Measurements from ENCODE around the gene KERA. TPM values are rescaled to one million over a fixed set of nuclear protein-coding genes. Genes with fewer than 3 reads are reported as not detected.

Gene KERA
- polyA plus RNA-seq, 3 donors, result not detected

DNA sequence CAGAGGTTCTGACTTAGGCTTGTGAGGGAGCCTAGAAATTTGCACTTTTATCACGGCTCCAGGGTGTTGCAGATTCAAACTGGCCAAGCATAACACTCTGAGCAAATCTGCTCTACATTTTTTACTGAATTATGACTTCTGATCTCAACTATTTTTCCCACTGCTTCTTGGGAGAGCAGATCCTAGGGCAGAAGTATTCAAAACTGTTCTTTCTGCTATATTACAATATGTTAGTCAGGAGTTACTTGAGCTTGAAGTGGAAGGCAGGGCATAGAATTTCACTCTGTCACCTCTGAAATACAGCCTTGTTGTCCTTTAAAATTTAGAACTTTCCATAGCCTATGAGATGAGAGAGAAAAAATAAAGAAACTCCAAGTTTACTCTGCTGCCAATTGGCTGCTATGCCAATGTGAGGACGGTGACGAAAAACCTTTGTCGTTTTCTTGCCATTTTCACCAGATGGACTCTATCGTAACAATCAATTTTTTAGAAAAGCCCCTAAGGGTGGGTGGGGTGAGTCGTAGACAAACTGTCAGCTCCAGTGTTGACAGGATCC, 16.4 kb upstream of the KERA start:
- Mint-ChIP-seq H3K27ac (no peak overlapping the region), H3K27me3 (ENCODE audit: low read depth in 3 of 3) (peaks cover 0 to 4% (median 1%) of the 10 kb centered on the region in 3 donors), H3K9me3 (peaks cover 0 to 3% (median under 1%) of the 10 kb centered on the region in 7 donors), H3K36me3 (no peaks in the 10 kb centered on the region), H3K4me1 (no peaks in the 10 kb centered on the region), H3K4me3 (no peak overlapping the region)
- H3K9ac ChIP-seq (ENCODE audit: insufficient read depth, low read length, poor library complexity, severe bottlenecking), result no peak overlapping the region
- intact Hi-C loops (cut with micrococcal nuclease), result no loop called here
- no peaks in the 10 kb centered on the region for H3K79me2 ChIP-seq (ENCODE audit: insufficient read depth, low read length)
- no peak for DNase-seq
- no peak overlapping the region for H2AFZ ChIP-seq (ENCODE audit: insufficient read depth, low read depth, low read length, poor library complexity, severe bottlenecking)
- no peaks in the 10 kb centered on the region for H3K4me1 ChIP-seq (ENCODE audit: control insufficient read depth in 1 of 2, insufficient read depth in 2 of 2, low read length in 2 of 2)
- WGBS (ENCODE audit: insufficient coverage), result 93% methylated on average over 2 of the region's 6 CpGs
- no peaks in the 10 kb centered on the region for H4K20me1 ChIP-seq (ENCODE audit: insufficient read depth, low read length)
- no peak overlapping the region for H3K4me2 ChIP-seq (replicated peaks; ENCODE audit: extremely low read depth, low read length, poor library complexity, severe bottlenecking)
- TF ChIP-seq, protein P1, sequence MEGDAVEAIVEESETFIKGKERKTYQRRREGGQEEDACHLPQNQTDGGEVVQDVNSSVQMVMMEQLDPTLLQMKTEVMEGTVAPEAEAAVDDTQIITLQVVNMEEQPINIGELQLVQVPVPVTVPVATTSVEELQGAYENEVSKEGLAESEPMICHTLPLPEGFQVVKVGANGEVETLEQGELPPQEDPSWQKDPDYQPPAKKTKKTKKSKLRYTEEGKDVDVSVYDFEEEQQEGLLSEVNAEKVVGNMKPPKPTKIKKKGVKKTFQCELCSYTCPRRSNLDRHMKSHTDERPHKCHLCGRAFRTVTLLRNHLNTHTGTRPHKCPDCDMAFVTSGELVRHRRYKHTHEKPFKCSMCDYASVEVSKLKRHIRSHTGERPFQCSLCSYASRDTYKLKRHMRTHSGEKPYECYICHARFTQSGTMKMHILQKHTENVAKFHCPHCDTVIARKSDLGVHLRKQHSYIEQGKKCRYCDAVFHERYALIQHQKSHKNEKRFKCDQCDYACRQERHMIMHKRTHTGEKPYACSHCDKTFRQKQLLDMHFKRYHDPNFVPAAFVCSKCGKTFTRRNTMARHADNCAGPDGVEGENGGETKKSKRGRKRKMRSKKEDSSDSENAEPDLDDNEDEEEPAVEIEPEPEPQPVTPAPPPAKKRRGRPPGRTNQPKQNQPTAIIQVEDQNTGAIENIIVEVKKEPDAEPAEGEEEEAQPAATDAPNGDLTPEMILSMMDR (IDR thresholded peaks at IDR 0.05), result no peak
- no peaks in the 10 kb centered on the region for H3K27me3 ChIP-seq (ENCODE audit: control insufficient read depth in 2 of 2, insufficient read depth in 2 of 2, low read length in 2 of 2)
- no peaks in the 10 kb centered on the region for H3K36me3 ChIP-seq (replicated peaks in 1 of 2; ENCODE audit: control insufficient read depth in 1 of 2, insufficient read depth in 2 of 2, low read length in 2 of 2)
- no peaks in the 10 kb centered on the region for H3K9me3 ChIP-seq (replicated peaks in 1 of 2; ENCODE audit: control insufficient read depth in 1 of 2, insufficient read depth in 1 of 2, low read length in 2 of 2)
- H3K27ac ChIP-seq (ENCODE audit: low read depth in 1 of 2, low read length in 2 of 2), result no peak overlapping the region
- no peak overlapping the region for H3K4me3 ChIP-seq (replicated peaks in 1 of 3; ENCODE audit: low read depth in 2 of 3, low read length in 3 of 3)

DNA sequence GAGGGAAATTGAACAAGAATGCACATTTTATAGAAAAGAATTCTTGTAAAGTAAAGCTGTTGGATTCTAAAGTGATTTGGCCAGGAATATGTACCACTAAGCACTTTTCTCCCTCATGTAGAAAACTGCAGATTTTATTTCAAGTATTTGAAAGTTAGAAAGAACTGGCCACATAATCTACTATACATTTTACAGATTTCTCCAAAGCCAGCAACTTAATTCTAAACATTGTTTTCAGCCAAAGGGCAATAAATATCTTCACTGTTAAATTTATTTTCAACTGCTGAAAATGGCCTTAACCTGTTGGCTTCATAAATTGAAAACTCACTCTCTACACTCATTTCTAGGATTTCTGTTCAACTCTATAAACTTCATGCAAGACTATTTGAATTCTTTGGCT, 15.6 kb upstream of the KERA start:
- intact Hi-C loops (cut with micrococcal nuclease), result no loop called here
- no peak overlapping the region for H3K27ac ChIP-seq (ENCODE audit: low read depth in 1 of 2, low read length in 2 of 2)
- no peaks in the 10 kb centered on the region for H3K27me3 ChIP-seq (ENCODE audit: control insufficient read depth in 2 of 2, insufficient read depth in 2 of 2, low read length in 2 of 2)
- peaks cover 0 to 4% (median 1%) of the 10 kb centered on the region in 3 donors for H3K27me3 Mint-ChIP-seq (ENCODE audit: low read depth in 3 of 3)
- DNase-seq, result no peak
- no peak overlapping the region for H3K9ac ChIP-seq (ENCODE audit: insufficient read depth, low read length, poor library complexity, severe bottlenecking)
- H3K36me3 Mint-ChIP-seq, result no peaks in the 10 kb centered on the region
- H3K4me2 ChIP-seq (replicated peaks; ENCODE audit: extremely low read depth, low read length, poor library complexity, severe bottlenecking), result no peak overlapping the region
- no peak overlapping the region for H3K4me3 Mint-ChIP-seq
- H3K9me3 Mint-ChIP-seq, result peaks cover 0 to 3% (median 1%) of the 10 kb centered on the region in 7 donors
- H3K79me2 ChIP-seq (ENCODE audit: insufficient read depth, low read length), result no peaks in the 10 kb centered on the region
- no peak overlapping the region for H2AFZ ChIP-seq (ENCODE audit: insufficient read depth, low read depth, low read length, poor library complexity, severe bottlenecking)
- no peak overlapping the region for H3K27ac Mint-ChIP-seq
- TF ChIP-seq, protein P1 (IDR thresholded peaks at IDR 0.05), result no peak
- no peaks in the 10 kb centered on the region for H3K4me1 ChIP-seq (ENCODE audit: control insufficient read depth in 1 of 2, insufficient read depth in 2 of 2, low read length in 2 of 2)
- H3K36me3 ChIP-seq (replicated peaks in 1 of 2; ENCODE audit: control insufficient read depth in 1 of 2, insufficient read depth in 2 of 2, low read length in 2 of 2), result no peaks in the 10 kb centered on the region
- no peak overlapping the region for H3K4me3 ChIP-seq (replicated peaks in 1 of 3; ENCODE audit: low read depth in 2 of 3, low read length in 3 of 3)
- H3K9me3 ChIP-seq (replicated peaks in 1 of 2; ENCODE audit: control insufficient read depth in 1 of 2, insufficient read depth in 1 of 2, low read length in 2 of 2), result no peaks in the 10 kb centered on the region
- H3K4me1 Mint-ChIP-seq, result no peaks in the 10 kb centered on the region
- no peaks in the 10 kb centered on the region for H4K20me1 ChIP-seq (ENCODE audit: insufficient read depth, low read length)
